Activated CD4-positive, alpha-beta T cell treated with anti-CD3 and anti-CD28 coated beads for 36 hours (primary cell): ENCODE data around the gene AHNAK2. TPM values are rescaled to one million over a fixed set of nuclear protein-coding genes. Genes with fewer than 3 reads are reported as not detected.
A peak's percentile ranks its signal among the peaks of the same experiment; 100 is the strongest.

Experiments used
- ATAC-seq: fragments of 200-7000 bp; cut with Tn5 transposase; one replicate; pipeline ENCODE4 v1.10.0; 2021; ENCODE audit warnings: mild to moderate bottlenecking, moderate library complexity
- CTCF ChIA-PET: fragments of 350-600 bp; sonication (Branson Sonifier 250); formaldehyde crosslinking; loops from one replicate; lab custom pipeline; 2021; ENCODE audit warnings: antibody characterized with exemption; lab: Charles Lee
- POLR2A ChIA-PET: fragments of 350-600 bp; sonication (Branson Sonifier 250); formaldehyde crosslinking; loops from one replicate; lab custom pipeline; 2021; ENCODE audit warnings: antibody characterized with exemption, inconsistent platforms; lab: Charles Lee
- DNase-seq: peaks from one replicate; pipeline ENCODE4 v3.0.0-alpha.2; 2020
- H3K27ac Mint-ChIP-seq: one replicate; pipeline ENCODE4 v1.8.0; 2021; ENCODE audit warnings: mixed read lengths
- H3K27me3 Mint-ChIP-seq: one replicate; pipeline ENCODE4 v1.8.0; 2021; ENCODE audit warnings: mixed read lengths
- H3K36me3 Mint-ChIP-seq: one replicate; pipeline ENCODE4 v1.8.0; 2021; ENCODE audit warnings: low read depth, mixed read lengths
- H3K4me1 Mint-ChIP-seq: one replicate; pipeline ENCODE4 v1.8.0; 2021; ENCODE audit warnings: mixed read lengths
- H3K4me3 Mint-ChIP-seq: one replicate; pipeline ENCODE4 v1.8.0; 2021; ENCODE audit warnings: mild to moderate bottlenecking, moderate library complexity, mixed read lengths
- H3K9me3 Mint-ChIP-seq: one replicate; pipeline ENCODE4 v1.8.0; 2021; ENCODE audit warnings: low read depth, mixed read lengths
- intact Hi-C, 2 experiments: fragments of 100-400 bp; cut with DNase I in 1 of 2; cut with micrococcal nuclease in 1 of 2; formaldehyde crosslinking; loops; one replicate each; pipeline versions ENCODE4 v1.14.2 to v1.15.1; 2022 to 2024; cut with DNase I, micrococcal nuclease
- total RNA-seq, 2 experiments: library from RNA; stranded (reverse); gene quantifications; one replicate each; pipeline ENCODE4 v1.2.3, GENCODE V29; 2021

The AHNAK2 gene
- total RNA-seq, 2 experiments from 2014 or later = 0.07 to 0.11 TPM

GRCh38 chr14:105021656-105022275 is 43.6 kb upstream of the AHNAK2 start:
- no peaks in the 10 kb centered on the region for H3K27me3 Mint-ChIP-seq
- ATAC-seq = no peak

GRCh38 chr14:105020815-105021655 is 42.9 kb upstream of the AHNAK2 start, which contains the start of gene CDCA4:
CDCA4 (minus strand) TSS chr14:105021083; CDS start chr14:105011929, 9,154 bp downstream.
- ChIA-PET POLR2A (interaction anchor here (0.7 to 3.9 kb wide), 7 partner anchors 22 to 280 kb away, joined by 3 to 21 read pairs (median 6); partner anchors contain the start of genes CLBA1, GPR132 and SIVA1), CTCF (interaction anchor here (1.8 to 5.8 kb wide), 3 partner anchors 17 to 45 kb away, joined by 5 to 32 read pairs (median 7); partner anchors contain the start of gene GPR132)
- intact Hi-C loops = loop anchor here (1.0 to 10.0 kb wide), 19 partner anchors 24 to 1689 kb away; partner anchors contain the start of genes CLBA1 (in 2 of the 2), GPR132 (in 2 of the 2), TEDC1 (in 2 of the 2) and AHNAK2 (in 1 of the 2)
- H3K36me3 Mint-ChIP-seq = peaks cover 40% of the 10 kb centered on the region
- peak within 1 kb of the TSS; percentile 93 for H3K27ac Mint-ChIP-seq
- H3K27me3 Mint-ChIP-seq = no peaks in the 10 kb centered on the region
- DNase-seq (peak; percentile 99), ATAC-seq (peak; percentile 82)
- no peaks in the 10 kb centered on the region for H3K9me3 Mint-ChIP-seq
- H3K4me3 Mint-ChIP-seq = peak within 1 kb of the TSS; percentile 94
- peaks cover 72% of the 10 kb centered on the region for H3K4me1 Mint-ChIP-seq

More at GRCh38 chr14:105021656-105022275, 43.6 kb upstream of the AHNAK2 start:
- ChIA-PET POLR2A (interaction anchor here (1.3 to 1.9 kb wide), 2 partner anchors 44 to 269 kb away, joined by 8 to 9 read pairs; partner anchors contain the start of genes GPR132 and SIVA1), CTCF (interaction anchor here (0.6 to 2.3 kb wide), 3 partner anchors 9 to 44 kb away, joined by 4 to 7 read pairs (median 4); partner anchors contain the start of gene GPR132)
- Mint-ChIP-seq H3K4me3 (peak overlapping the region; percentile 94), H3K36me3 (peaks cover 33% of the 10 kb centered on the region), H3K9me3 (no peaks in the 10 kb centered on the region), H3K4me1 (peaks cover 71% of the 10 kb centered on the region), H3K27ac (peak overlapping the region; percentile 93)
- intact Hi-C loops = loop anchor here (1.0 to 10.0 kb wide), 19 partner anchors 24 to 1689 kb away; partner anchors contain the start of genes CLBA1 (in 2 of the 2), GPR132 (in 2 of the 2), TEDC1 (in 2 of the 2) and AHNAK2 (in 1 of the 2)
- DNase-seq = peak; percentile 60

- peak overlapping the region; percentile 91 for H3K4me3 Mint-ChIP-seq
- intact Hi-C loops = loop anchor here (2.0 to 10.0 kb wide), 5 partner anchors 33 to 1688 kb away; partner anchors contain the start of genes CLBA1 (in 1 of the 2), EIF5 (in 1 of the 2), GPR132 (in 1 of the 2) and PPP1R13B (in 1 of the 2)
- DNase-seq = peak; percentile 75
- H3K27ac Mint-ChIP-seq = peak overlapping the region; percentile 86
- CTCF ChIA-PET = interaction anchor here (0.6 to 5.8 kb wide), 7 partner anchors 9 to 73 kb away, joined by 3 to 32 read pairs (median 6); partner anchors contain the start of gene GPR132
- POLR2A ChIA-PET = interaction anchor here (0.7 to 3.9 kb wide), 8 partner anchors 23 to 267 kb away, joined by 3 to 21 read pairs (median 4); partner anchors contain the start of genes CLBA1, GPR132 and SIVA1
- no peaks in the 10 kb centered on the region for H3K27me3 Mint-ChIP-seq
- H3K4me1 Mint-ChIP-seq = peaks cover 71% of the 10 kb centered on the region
- peak; percentile 7 for ATAC-seq
- no peaks in the 10 kb centered on the region for H3K9me3 Mint-ChIP-seq
- peaks cover 44% of the 10 kb centered on the region for H3K36me3 Mint-ChIP-seq
These were observed 42.0 kb upstream of the AHNAK2 start for GRCh38 chr14:105019861-105020814.

GRCh38 chr14:105018414-105018813 is 40.2 kb upstream of the AHNAK2 start:
- no peak for DNase-seq
- Mint-ChIP-seq H3K9me3 (no peaks in the 10 kb centered on the region), H3K4me3 (peak overlapping the region; percentile 91), H3K27me3 (no peaks in the 10 kb centered on the region), H3K4me1 (peaks cover 73% of the 10 kb centered on the region), H3K36me3 (peaks cover 44% of the 10 kb centered on the region), H3K27ac (peak overlapping the region; percentile 19)
- ChIA-PET POLR2A (interaction anchor here (0.7 to 3.9 kb wide), 9 partner anchors 12 to 1411 kb away, joined by 3 to 21 read pairs (median 4); partner anchors contain the start of genes CLBA1 and GPR132), CTCF (interaction anchor here (1.6 to 5.8 kb wide), 2 partner anchors 10 to 27 kb away, joined by 6 to 32 read pairs; no protein-coding TSS in a partner anchor)
- no peak for ATAC-seq
- intact Hi-C loops = no loop called here

- Mint-ChIP-seq H3K27me3 (no peaks in the 10 kb centered on the region), H3K36me3 (peaks cover 56% of the 10 kb centered on the region), H3K4me1 (peaks cover 56% of the 10 kb centered on the region), H3K4me3 (peak overlapping the region; percentile 10), H3K27ac (peak overlapping the region; percentile 53), H3K9me3 (no peaks in the 10 kb centered on the region)
- intact Hi-C loops = no loop called here
- ChIA-PET POLR2A (interaction anchor here (0.9 kb wide), 1 partner anchor 9 kb away, joined by 3 read pairs; no protein-coding TSS in a partner anchor), CTCF (interaction anchor here (0.6 to 5.8 kb wide), 2 partner anchors 26 to 29 kb away, joined by 4 to 32 read pairs; no protein-coding TSS in a partner anchor)
- ATAC-seq = no peak
- DNase-seq = no peak
These were observed 37.7 kb upstream of the AHNAK2 start for GRCh38 chr14:105015905-105016304.

- POLR2A ChIA-PET = no interaction called here
- CTCF ChIA-PET = no interaction called here
- intact Hi-C loops = no loop called here
- Mint-ChIP-seq H3K9me3 (no peaks in the 10 kb centered on the region), H3K4me3 (no peak overlapping the region), H3K27ac (no peak overlapping the region), H3K4me1 (peaks cover 56% of the 10 kb centered on the region), H3K36me3 (peaks cover 60% of the 10 kb centered on the region), H3K27me3 (no peaks in the 10 kb centered on the region)
- ATAC-seq (no peak), DNase-seq (no peak)
These were observed 37.1 kb upstream of the AHNAK2 start for GRCh38 chr14:105015242-105015641.

- DNase-seq (no peak), ATAC-seq (no peak)
- POLR2A ChIA-PET = interaction anchor here (0.6 kb wide), 1 partner anchor 29 kb away, joined by 4 read pairs; the partner anchor contains the start of gene CLBA1
- H3K9me3 Mint-ChIP-seq = no peaks in the 10 kb centered on the region
- no peaks in the 10 kb centered on the region for H3K27me3 Mint-ChIP-seq
- H3K4me3 Mint-ChIP-seq = no peak overlapping the region
- H3K27ac Mint-ChIP-seq = no peak overlapping the region
- intact Hi-C loops = no loop called here
- CTCF ChIA-PET = interaction anchor here (1.1 kb wide), 1 partner anchor 11 kb away, joined by 4 read pairs; no protein-coding TSS in a partner anchor
- H3K36me3 Mint-ChIP-seq = peaks cover 58% of the 10 kb centered on the region
- H3K4me1 Mint-ChIP-seq = peaks cover 54% of the 10 kb centered on the region
These were observed 36.5 kb upstream of the AHNAK2 start for GRCh38 chr14:105014631-105015030.

GRCh38 chr14:105014032-105014431 is 35.9 kb upstream of the AHNAK2 start:
- Mint-ChIP-seq H3K36me3 (peaks cover 56% of the 10 kb centered on the region), H3K4me1 (peaks cover 48% of the 10 kb centered on the region), H3K9me3 (no peaks in the 10 kb centered on the region), H3K27me3 (no peaks in the 10 kb centered on the region), H3K27ac (no peak overlapping the region), H3K4me3 (no peak overlapping the region)
- no peak for ATAC-seq
- CTCF ChIA-PET = interaction anchor here (1.1 kb wide), 1 partner anchor 10 kb away, joined by 4 read pairs; no protein-coding TSS in a partner anchor
- POLR2A ChIA-PET = interaction anchor here (0.6 to 1.2 kb wide), 2 partner anchors 12 to 29 kb away, joined by 4 to 7 read pairs; partner anchors contain the start of gene CLBA1
- no peak for DNase-seq
- intact Hi-C loops = no loop called here

GRCh38 chr14:105013150-105013785 is 35.1 kb upstream of the AHNAK2 start:
- CTCF ChIA-PET = no interaction called here

More at GRCh38 chr14:105013150-105013785, 35.1 kb upstream of the AHNAK2 start:
- intact Hi-C loops = no loop called here
- Mint-ChIP-seq H3K4me3 (no peak overlapping the region), H3K27ac (peak overlapping the region; percentile 27), H3K27me3 (no peaks in the 10 kb centered on the region), H3K36me3 (peaks cover 49% of the 10 kb centered on the region), H3K4me1 (peaks cover 41% of the 10 kb centered on the region), H3K9me3 (no peaks in the 10 kb centered on the region)
- POLR2A ChIA-PET = interaction anchor here (1.2 kb wide), 1 partner anchor 13 kb away, joined by 7 read pairs; no protein-coding TSS in a partner anchor
- DNase-seq (no peak), ATAC-seq (no peak)
